Measurements from ENCODE around the gene SP9.

GRCh38 chr2:174292908-174293307 is 41.8 kb upstream of the SP9 start:
- TF ChIP-seq TAF1 (IDR thresholded peaks at IDR 0.05; ENCODE audit: borderline replicate concordance, insufficient read depth, low read length) (no peak), SIN3A (IDR thresholded peaks at IDR 0.05; ENCODE audit: borderline replicate concordance, insufficient read depth, low read length) (no peak)

Measured in PFSK-1 (cell line).